Measurements from ENCODE around the gene SLC22A1. TPM values are rescaled to one million over a fixed set of nuclear protein-coding genes. Genes with fewer than 3 reads are reported as not detected.

Gene SLC22A1
- total RNA-seq, 1 donor from 2014 or later: 1.2 TPM

Other genes with a start within 250 kb of the SLC22A1 start
- gene MAS1, start 230.8 kb upstream of the SLC22A1 start, total RNA-seq: not detected in 2 replicates
- gene IGF2R, start 152.7 kb upstream of the SLC22A1 start, total RNA-seq: 75.0 and 82.4 TPM in 2 replicates
- not detected in 2 replicates for gene SLC22A2, start 137.0 kb downstream of the SLC22A1 start, total RNA-seq
- gene SLC22A3, start 226.6 kb downstream of the SLC22A1 start, total RNA-seq: not detected in 2 replicates

Measured in activated T-helper 2 cell treated with anti-CD3 and anti-CD28 coated beads, Interferon-gamma antibody, Interleukin-2, Interleukin-4, amounts not matched to agents 10 μg/mL and 5 μg/mL and 100 μg/mL, durations not matched to agents 14 hours and 24 hours and 36 hours (primary cell).